ENCODE measurements around the gene ZNF774.
A peak's percentile ranks its signal among the peaks of the same experiment; 100 is the strongest.

ZNF774 gene

GRCh38 chr15:90354986-90355385 lies 2.9 kb downstream of the ZNF774 start:
- WGBS, result 100% methylated on average over 2 of the region's 2 CpGs
- H3K36me3 ChIP-seq (ENCODE audit: control insufficient read depth in 1 of 2, insufficient read depth in 2 of 2, low read depth in 1 of 2, low read length in 2 of 2), result no peaks in the 10 kb centered on the region
- no peaks in the 10 kb centered on the region for H3K9me3 ChIP-seq (ENCODE audit: control insufficient read depth, low read length)
- H4K8ac ChIP-seq (ENCODE audit: low read length), result no peak overlapping the region
- H2BK5ac ChIP-seq (ENCODE audit: low read depth, low read length, poor library complexity, severe bottlenecking), result no peak overlapping the region
- H3K18ac ChIP-seq (ENCODE audit: low read depth in 1 of 2, low read length in 2 of 2), result no peak overlapping the region
- H2BK120ac ChIP-seq (ENCODE audit: low read depth, low read length), result no peak overlapping the region
- no peak overlapping the region for H3K27ac ChIP-seq (ENCODE audit: low read length, poor library complexity, severe bottlenecking)
- H3K4ac ChIP-seq (ENCODE audit: low read depth in 1 of 2, low read length in 2 of 2), result no peak overlapping the region
- H2AK5ac ChIP-seq (ENCODE audit: low read length, severe bottlenecking), result no peak overlapping the region
- no peak overlapping the region for H3K9ac ChIP-seq (ENCODE audit: low read length)
- no peak overlapping the region for H3K14ac ChIP-seq (ENCODE audit: low read length in 2 of 2)
- no peak overlapping the region for H3K4me2 ChIP-seq (ENCODE audit: low read length, poor library complexity, severe bottlenecking)
- no peak overlapping the region for H2BK12ac ChIP-seq (ENCODE audit: low read length in 2 of 2)
- H3K79me1 ChIP-seq (replicated peaks; ENCODE audit: low read length, poor library complexity, severe bottlenecking), result peaks cover 2% of the 10 kb centered on the region
- DNase-seq, result no peak
- H3K23ac ChIP-seq (ENCODE audit: low read length in 2 of 2), result no peak overlapping the region
- H3K4me3 ChIP-seq (ENCODE audit: insufficient read depth in 1 of 2, low read depth in 1 of 2, low read length in 2 of 2), result no peak overlapping the region
- no peak overlapping the region for H2BK15ac ChIP-seq (ENCODE audit: low read depth, poor library complexity, severe bottlenecking)
- H4K91ac ChIP-seq (ENCODE audit: low read length), result no peak overlapping the region
- H3K27me3 ChIP-seq (ENCODE audit: control insufficient read depth in 1 of 2, insufficient read depth in 1 of 2, low read length in 2 of 2), result no peaks in the 10 kb centered on the region
- no peak overlapping the region for H2AFZ ChIP-seq (ENCODE audit: low read depth, low read length)
- peaks cover 8% of the 10 kb centered on the region for H3K4me1 ChIP-seq (ENCODE audit: control insufficient read depth, insufficient read depth, low read depth, low read length)

GRCh38 chr15:90358124-90359033 lies 6.3 kb downstream of the ZNF774 start:
- H3K36me3 ChIP-seq (ENCODE audit: control insufficient read depth in 1 of 2, insufficient read depth in 2 of 2, low read depth in 1 of 2, low read length in 2 of 2), result peaks cover 4 to 5% of the 10 kb centered on the region in 2 experiments
- H2BK15ac ChIP-seq (ENCODE audit: low read depth, poor library complexity, severe bottlenecking), result no peak overlapping the region
- H3K9me3 ChIP-seq (ENCODE audit: control insufficient read depth, low read length), result no peaks in the 10 kb centered on the region
- no peak overlapping the region for H3K23ac ChIP-seq (ENCODE audit: low read length in 2 of 2)
- no peak overlapping the region for H3K9ac ChIP-seq (ENCODE audit: low read length)
- no peak overlapping the region for H3K4me2 ChIP-seq (ENCODE audit: low read length, poor library complexity, severe bottlenecking)
- DNase-seq, result peak; percentile 75
- peak overlapping the region in 1 of 2 experiments; percentile 20 for H3K14ac ChIP-seq (ENCODE audit: low read length in 2 of 2)
- H3K79me1 ChIP-seq (replicated peaks; ENCODE audit: low read length, poor library complexity, severe bottlenecking), result peaks cover 2% of the 10 kb centered on the region
- no peak overlapping the region for H3K27ac ChIP-seq (ENCODE audit: low read length, poor library complexity, severe bottlenecking)
- no peak overlapping the region for H2AFZ ChIP-seq (ENCODE audit: low read depth, low read length)
- no peak overlapping the region for H4K91ac ChIP-seq (ENCODE audit: low read length)
- no peaks in the 10 kb centered on the region for H3K27me3 ChIP-seq (ENCODE audit: control insufficient read depth in 1 of 2, insufficient read depth in 1 of 2, low read length in 2 of 2)
- no peak overlapping the region for H4K8ac ChIP-seq (ENCODE audit: low read length)
- H2BK12ac ChIP-seq (ENCODE audit: low read length in 2 of 2), result peak overlapping the region in 1 of 2 experiments; percentile 16
- H3K4ac ChIP-seq (ENCODE audit: low read depth in 1 of 2, low read length in 2 of 2), result peak overlapping the region in 1 of 2 experiments; percentile 16
- WGBS, result 82% methylated on average over 7 of the region's 8 CpGs
- peak overlapping the region; percentile 76 for H2AK5ac ChIP-seq (ENCODE audit: low read length, severe bottlenecking)
- no peak overlapping the region for H2BK120ac ChIP-seq (ENCODE audit: low read depth, low read length)
- H3K4me1 ChIP-seq (ENCODE audit: control insufficient read depth, insufficient read depth, low read depth, low read length), result peaks cover 2% of the 10 kb centered on the region
- H3K18ac ChIP-seq (ENCODE audit: low read depth in 1 of 2, low read length in 2 of 2), result peak overlapping the region in 1 of 2 experiments; percentile 40
- H3K4me3 ChIP-seq (ENCODE audit: insufficient read depth in 1 of 2, low read depth in 1 of 2, low read length in 2 of 2), result no peak overlapping the region
- H2BK5ac ChIP-seq (ENCODE audit: low read depth, low read length, poor library complexity, severe bottlenecking), result no peak overlapping the region

GRCh38 chr15:90360746-90361145 lies 8.7 kb downstream of the ZNF774 start:
- DNase-seq, result no peak
- no peak overlapping the region for H2BK15ac ChIP-seq (ENCODE audit: low read depth, poor library complexity, severe bottlenecking)
- no peak overlapping the region for H2AFZ ChIP-seq (ENCODE audit: low read depth, low read length)
- 82% methylated on average over 14 of the region's 14 CpGs for WGBS
- no peak overlapping the region for H4K8ac ChIP-seq (ENCODE audit: low read length)
- H2BK12ac ChIP-seq (ENCODE audit: low read length in 2 of 2), result peak overlapping the region in 1 of 2 experiments; percentile 48
- no peaks in the 10 kb centered on the region for H3K79me1 ChIP-seq (replicated peaks; ENCODE audit: low read length, poor library complexity, severe bottlenecking)
- H3K27me3 ChIP-seq (ENCODE audit: control insufficient read depth in 1 of 2, insufficient read depth in 1 of 2, low read length in 2 of 2), result no peaks in the 10 kb centered on the region
- peaks cover 4 to 5% of the 10 kb centered on the region in 2 experiments for H3K36me3 ChIP-seq (ENCODE audit: control insufficient read depth in 1 of 2, insufficient read depth in 2 of 2, low read depth in 1 of 2, low read length in 2 of 2)
- no peak overlapping the region for H3K23ac ChIP-seq (ENCODE audit: low read length in 2 of 2)
- no peak overlapping the region for H2BK5ac ChIP-seq (ENCODE audit: low read depth, low read length, poor library complexity, severe bottlenecking)
- H3K9ac ChIP-seq (ENCODE audit: low read length), result no peak overlapping the region
- no peak overlapping the region for H3K4ac ChIP-seq (ENCODE audit: low read depth in 1 of 2, low read length in 2 of 2)
- H3K18ac ChIP-seq (ENCODE audit: low read depth in 1 of 2, low read length in 2 of 2), result no peak overlapping the region
- no peak overlapping the region for H2BK120ac ChIP-seq (ENCODE audit: low read depth, low read length)
- no peak overlapping the region for H4K91ac ChIP-seq (ENCODE audit: low read length)
- H2AK5ac ChIP-seq (ENCODE audit: low read length, severe bottlenecking), result peak overlapping the region; percentile 72
- H3K14ac ChIP-seq (ENCODE audit: low read length in 2 of 2), result no peak overlapping the region
- H3K4me3 ChIP-seq (ENCODE audit: insufficient read depth in 1 of 2, low read depth in 1 of 2, low read length in 2 of 2), result no peak overlapping the region
- H3K4me2 ChIP-seq (ENCODE audit: low read length, poor library complexity, severe bottlenecking), result no peak overlapping the region
- no peak overlapping the region for H3K27ac ChIP-seq (ENCODE audit: low read length, poor library complexity, severe bottlenecking)
- H3K4me1 ChIP-seq (ENCODE audit: control insufficient read depth, insufficient read depth, low read depth, low read length), result peaks cover 11% of the 10 kb centered on the region
- no peaks in the 10 kb centered on the region for H3K9me3 ChIP-seq (ENCODE audit: control insufficient read depth, low read length)

- Histone ChIP-seq H3K36me3 (ENCODE audit: control insufficient read depth in 1 of 2, insufficient read depth in 2 of 2, low read depth in 1 of 2, low read length in 2 of 2) (peaks cover 4 to 5% of the 10 kb centered on the region in 2 experiments), H3K18ac (ENCODE audit: low read depth in 1 of 2, low read length in 2 of 2) (peak overlapping the region; percentile 16 to 54), H3K4me3 (ENCODE audit: insufficient read depth in 1 of 2, low read depth in 1 of 2, low read length in 2 of 2) (no peak overlapping the region), H2BK120ac (ENCODE audit: low read depth, low read length) (peak overlapping the region; percentile 30), H2BK5ac (ENCODE audit: low read depth, low read length, poor library complexity, severe bottlenecking) (no peak overlapping the region), H2BK12ac (ENCODE audit: low read length in 2 of 2) (peak overlapping the region in 1 of 2 experiments; percentile 27), H3K9me3 (ENCODE audit: control insufficient read depth, low read length) (no peaks in the 10 kb centered on the region), H2AK5ac (ENCODE audit: low read length, severe bottlenecking) (peak overlapping the region; percentile 72), H3K9ac (ENCODE audit: low read length) (peak overlapping the region; percentile 92), H3K4ac (ENCODE audit: low read depth in 1 of 2, low read length in 2 of 2) (peak overlapping the region in 1 of 2 experiments; percentile 64), H3K27ac (ENCODE audit: low read length, poor library complexity, severe bottlenecking) (peak overlapping the region; percentile 87), H3K4me2 (ENCODE audit: low read length, poor library complexity, severe bottlenecking) (no peak overlapping the region), H3K79me1 (replicated peaks; ENCODE audit: low read length, poor library complexity, severe bottlenecking) (no peaks in the 10 kb centered on the region), H3K4me1 (ENCODE audit: control insufficient read depth, insufficient read depth, low read depth, low read length) (peaks cover 11% of the 10 kb centered on the region), H2BK15ac (ENCODE audit: low read depth, poor library complexity, severe bottlenecking) (no peak overlapping the region), H3K23ac (ENCODE audit: low read length in 2 of 2) (no peak overlapping the region), H4K8ac (ENCODE audit: low read length) (no peak overlapping the region), H2AFZ (ENCODE audit: low read depth, low read length) (no peak overlapping the region), H4K91ac (ENCODE audit: low read length) (no peak overlapping the region), H3K27me3 (ENCODE audit: control insufficient read depth in 1 of 2, insufficient read depth in 1 of 2, low read length in 2 of 2) (no peaks in the 10 kb centered on the region), H3K14ac (ENCODE audit: low read length in 2 of 2) (no peak overlapping the region)
- 0% methylated on average over 2 of the region's 2 CpGs for WGBS
- DNase-seq, result peak; percentile 86
These were observed 10.8 kb downstream of the ZNF774 start for GRCh38 chr15:90362936-90363212.

Measured in mesenchymal stem cell (in vitro differentiated cells and primary cell).